ENCODE results near the gene AUP1.

DNA sequence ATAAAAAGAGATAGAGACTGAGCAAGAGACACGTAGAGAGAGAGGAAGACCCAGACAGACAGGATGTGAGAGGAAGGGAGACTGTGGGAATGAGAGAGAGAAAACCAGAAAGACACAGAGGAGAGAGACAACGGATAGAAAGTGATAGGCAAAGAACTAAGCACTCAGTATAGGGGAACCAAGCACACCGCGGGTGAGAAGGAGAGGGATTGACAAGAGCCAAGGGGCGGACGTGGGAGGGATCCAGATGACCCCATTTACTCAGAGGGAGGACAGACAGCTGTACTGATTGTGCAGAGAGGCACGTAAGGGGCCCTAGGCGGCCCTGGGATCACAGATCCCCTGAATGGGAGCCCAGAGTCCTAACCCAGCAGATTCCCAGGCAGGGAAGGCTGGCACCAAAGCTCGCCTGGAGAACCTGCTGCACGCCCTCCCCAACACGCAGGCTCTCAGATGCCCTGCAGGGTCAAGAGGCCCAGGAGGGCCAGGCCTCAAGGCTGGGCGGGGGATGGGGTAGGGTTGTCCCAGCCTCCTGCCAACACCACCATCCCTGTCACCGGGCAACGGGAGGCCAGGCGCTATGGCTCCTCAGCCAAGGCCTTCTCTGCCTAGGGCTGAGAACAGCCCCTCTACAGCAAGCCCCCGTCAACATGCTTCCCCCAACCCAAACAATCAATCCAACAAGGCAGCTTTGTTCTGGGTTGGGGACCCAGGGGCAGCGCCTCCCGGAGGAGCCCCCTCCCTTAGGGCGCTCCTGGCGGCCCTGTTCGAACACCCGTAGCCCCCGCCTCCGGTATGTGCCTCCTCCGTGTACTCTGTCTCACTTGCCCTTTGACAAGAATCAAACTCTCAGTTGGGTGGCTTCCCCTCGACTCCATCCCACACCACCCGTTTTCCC is 23.7 kb upstream of the AUP1 start:
- TF ChIP-seq, protein P1, sequence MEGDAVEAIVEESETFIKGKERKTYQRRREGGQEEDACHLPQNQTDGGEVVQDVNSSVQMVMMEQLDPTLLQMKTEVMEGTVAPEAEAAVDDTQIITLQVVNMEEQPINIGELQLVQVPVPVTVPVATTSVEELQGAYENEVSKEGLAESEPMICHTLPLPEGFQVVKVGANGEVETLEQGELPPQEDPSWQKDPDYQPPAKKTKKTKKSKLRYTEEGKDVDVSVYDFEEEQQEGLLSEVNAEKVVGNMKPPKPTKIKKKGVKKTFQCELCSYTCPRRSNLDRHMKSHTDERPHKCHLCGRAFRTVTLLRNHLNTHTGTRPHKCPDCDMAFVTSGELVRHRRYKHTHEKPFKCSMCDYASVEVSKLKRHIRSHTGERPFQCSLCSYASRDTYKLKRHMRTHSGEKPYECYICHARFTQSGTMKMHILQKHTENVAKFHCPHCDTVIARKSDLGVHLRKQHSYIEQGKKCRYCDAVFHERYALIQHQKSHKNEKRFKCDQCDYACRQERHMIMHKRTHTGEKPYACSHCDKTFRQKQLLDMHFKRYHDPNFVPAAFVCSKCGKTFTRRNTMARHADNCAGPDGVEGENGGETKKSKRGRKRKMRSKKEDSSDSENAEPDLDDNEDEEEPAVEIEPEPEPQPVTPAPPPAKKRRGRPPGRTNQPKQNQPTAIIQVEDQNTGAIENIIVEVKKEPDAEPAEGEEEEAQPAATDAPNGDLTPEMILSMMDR (IDR thresholded peaks at IDR 0.05) = no peak
- no peak for TF ChIP-seq POLR2A (IDR thresholded peaks at IDR 0.05)

All from lower leg skin (tissue), 3 donors.